ENCODE data around the gene ZBTB7C. TPM values are rescaled to one million over a fixed set of nuclear protein-coding genes. Genes with fewer than 3 reads are reported as not detected.

Gene ZBTB7C
- total and polyA plus RNA-seq, 4 donors, result 0.19 to 1.1 (median 0.45) TPM

- Histone ChIP-seq H3K27me3 (ENCODE audit: control insufficient read depth in 4 of 4, insufficient read depth in 4 of 4, low read length in 3 of 4) (no peaks in the 10 kb centered on the region), H3K9ac (ENCODE audit: low read depth in 1 of 2, low read length in 2 of 2) (no peak overlapping the region), H3K27ac (ENCODE audit: low read depth in 1 of 2, low read length in 2 of 2) (no peak overlapping the region)
Measured at GRCh38 chr18:48138660-48139430, 270.3 kb downstream of the ZBTB7C start.

GRCh38 chr18:48138210-48138609 lies 271.0 kb downstream of the ZBTB7C start:
- Histone ChIP-seq H3K27me3 (ENCODE audit: control insufficient read depth in 4 of 4, insufficient read depth in 4 of 4, low read length in 3 of 4) (no peaks in the 10 kb centered on the region), H3K4me1 (ENCODE audit: control insufficient read depth in 4 of 4, insufficient read depth in 4 of 4, low read length in 3 of 4) (peaks cover 2 to 21% (median 13%) of the 10 kb centered on the region in 4 donors), H3K4me3 (ENCODE audit: low read depth in 1 of 3, low read length in 3 of 3) (no peak overlapping the region), H3K9me3 (ENCODE audit: control insufficient read depth in 4 of 4, low read length in 3 of 4) (no peaks in the 10 kb centered on the region), H3K27ac (ENCODE audit: low read depth in 1 of 2, low read length in 2 of 2) (no peak overlapping the region), H3K36me3 (ENCODE audit: control insufficient read depth in 4 of 4, insufficient read depth in 3 of 4, low read depth in 1 of 4, low read length in 3 of 4) (no peaks in the 10 kb centered on the region), H3K9ac (ENCODE audit: low read depth in 1 of 2, low read length in 2 of 2) (no peak overlapping the region)
- TF ChIP-seq RXRA (IDR thresholded peaks at IDR 0.05) (no peak), REST (IDR thresholded peaks at IDR 0.05) (no peak), NR2F2 (IDR thresholded peaks at IDR 0.05) (no peak), SP1 (IDR thresholded peaks at IDR 0.05) (no peak), TAF1 (conservative IDR thresholded peaks at IDR 0.05) (no peak), FOXA1 (IDR thresholded peaks at IDR 0.05) (no peak), RAD21 (IDR thresholded peaks at IDR 0.05) (no peak), HNF4A (conservative IDR thresholded peaks at IDR 0.05) (no peak), YY1 (IDR thresholded peaks at IDR 0.05) (no peak), CTCF (IDR thresholded peaks at IDR 0.05; ENCODE audit: low read depth, low read length, missing input control) (no peak), EGR1 (IDR thresholded peaks at IDR 0.05; ENCODE audit: low read depth in 2 of 2) (no peak), HNF4G (IDR thresholded peaks at IDR 0.05) (no peak), JUND (IDR thresholded peaks at IDR 0.05) (no peak), GABPA (IDR thresholded peaks at IDR 0.05 in 1 of 2, conservative IDR thresholded peaks at IDR 0.05 in 1 of 2) (no peak), FOXA2 (IDR thresholded peaks at IDR 0.05) (no peak)
- TF ChIP-seq, protein P1, sequence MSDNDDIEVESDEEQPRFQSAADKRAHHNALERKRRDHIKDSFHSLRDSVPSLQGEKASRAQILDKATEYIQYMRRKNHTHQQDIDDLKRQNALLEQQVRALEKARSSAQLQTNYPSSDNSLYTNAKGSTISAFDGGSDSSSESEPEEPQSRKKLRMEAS (IDR thresholded peaks at IDR 0.05), result no peak
- TF ChIP-seq, protein P2, sequence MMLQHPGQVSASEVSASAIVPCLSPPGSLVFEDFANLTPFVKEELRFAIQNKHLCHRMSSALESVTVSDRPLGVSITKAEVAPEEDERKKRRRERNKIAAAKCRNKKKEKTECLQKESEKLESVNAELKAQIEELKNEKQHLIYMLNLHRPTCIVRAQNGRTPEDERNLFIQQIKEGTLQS (IDR thresholded peaks at IDR 0.05), result no peak
- TF ChIP-seq, protein P3, sequence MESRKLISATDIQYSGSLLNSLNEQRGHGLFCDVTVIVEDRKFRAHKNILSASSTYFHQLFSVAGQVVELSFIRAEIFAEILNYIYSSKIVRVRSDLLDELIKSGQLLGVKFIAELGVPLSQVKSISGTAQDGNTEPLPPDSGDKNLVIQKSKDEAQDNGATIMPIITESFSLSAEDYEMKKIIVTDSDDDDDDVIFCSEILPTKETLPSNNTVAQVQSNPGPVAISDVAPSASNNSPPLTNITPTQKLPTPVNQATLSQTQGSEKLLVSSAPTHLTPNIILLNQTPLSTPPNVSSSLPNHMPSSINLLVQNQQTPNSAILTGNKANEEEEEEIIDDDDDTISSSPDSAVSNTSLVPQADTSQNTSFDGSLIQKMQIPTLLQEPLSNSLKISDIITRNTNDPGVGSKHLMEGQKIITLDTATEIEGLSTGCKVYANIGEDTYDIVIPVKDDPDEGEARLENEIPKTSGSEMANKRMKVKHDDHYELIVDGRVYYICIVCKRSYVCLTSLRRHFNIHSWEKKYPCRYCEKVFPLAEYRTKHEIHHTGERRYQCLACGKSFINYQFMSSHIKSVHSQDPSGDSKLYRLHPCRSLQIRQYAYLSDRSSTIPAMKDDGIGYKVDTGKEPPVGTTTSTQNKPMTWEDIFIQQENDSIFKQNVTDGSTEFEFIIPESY (IDR thresholded peaks at IDR 0.05), result no peak
- no peak for DNase-seq (ENCODE audit: low spot score)
- WGBS, result 87% methylated on average over 4 of the region's 4 CpGs

More at GRCh38 chr18:48138660-48139430, 270.3 kb downstream of the ZBTB7C start:
- no peaks in the 10 kb centered on the region for H3K36me3 ChIP-seq (ENCODE audit: control insufficient read depth in 4 of 4, insufficient read depth in 3 of 4, low read depth in 1 of 4, low read length in 3 of 4)
- H3K9me3 ChIP-seq (ENCODE audit: control insufficient read depth in 4 of 4, low read length in 3 of 4), result no peaks in the 10 kb centered on the region
- 82% methylated on average over 7 of the region's 7 CpGs for WGBS
- H3K4me3 ChIP-seq (ENCODE audit: low read depth in 1 of 3, low read length in 3 of 3), result no peak overlapping the region
- no peak for TF ChIP-seq CTCF (IDR thresholded peaks at IDR 0.05; ENCODE audit: low read depth, low read length, missing input control)
- TF ChIP-seq FOXA2 (IDR thresholded peaks at IDR 0.05), result no peak
- TF ChIP-seq HNF4A (conservative IDR thresholded peaks at IDR 0.05), result no peak
- TF ChIP-seq NR2F2 (IDR thresholded peaks at IDR 0.05), result no peak
- TF ChIP-seq RXRA (IDR thresholded peaks at IDR 0.05), result no peak
- no peak for TF ChIP-seq RAD21 (IDR thresholded peaks at IDR 0.05)
- no peak for DNase-seq (ENCODE audit: low spot score)
- H3K4me1 ChIP-seq (ENCODE audit: control insufficient read depth in 4 of 4, insufficient read depth in 4 of 4, low read length in 3 of 4), result peaks cover 2 to 21% (median 10%) of the 10 kb centered on the region in 4 donors

Data from liver (tissue), 9 donors.